Activated CD4-positive, alpha-beta T cell treated with anti-CD3 and anti-CD28 coated beads for 1 hour (primary cell): ENCODE measurements around the gene SIMC1.

Source experiments
- DNase-seq: peaks from one replicate; pipeline ENCODE4 v3.0.0-alpha.2; 2020

SIMC1 gene

DNA sequence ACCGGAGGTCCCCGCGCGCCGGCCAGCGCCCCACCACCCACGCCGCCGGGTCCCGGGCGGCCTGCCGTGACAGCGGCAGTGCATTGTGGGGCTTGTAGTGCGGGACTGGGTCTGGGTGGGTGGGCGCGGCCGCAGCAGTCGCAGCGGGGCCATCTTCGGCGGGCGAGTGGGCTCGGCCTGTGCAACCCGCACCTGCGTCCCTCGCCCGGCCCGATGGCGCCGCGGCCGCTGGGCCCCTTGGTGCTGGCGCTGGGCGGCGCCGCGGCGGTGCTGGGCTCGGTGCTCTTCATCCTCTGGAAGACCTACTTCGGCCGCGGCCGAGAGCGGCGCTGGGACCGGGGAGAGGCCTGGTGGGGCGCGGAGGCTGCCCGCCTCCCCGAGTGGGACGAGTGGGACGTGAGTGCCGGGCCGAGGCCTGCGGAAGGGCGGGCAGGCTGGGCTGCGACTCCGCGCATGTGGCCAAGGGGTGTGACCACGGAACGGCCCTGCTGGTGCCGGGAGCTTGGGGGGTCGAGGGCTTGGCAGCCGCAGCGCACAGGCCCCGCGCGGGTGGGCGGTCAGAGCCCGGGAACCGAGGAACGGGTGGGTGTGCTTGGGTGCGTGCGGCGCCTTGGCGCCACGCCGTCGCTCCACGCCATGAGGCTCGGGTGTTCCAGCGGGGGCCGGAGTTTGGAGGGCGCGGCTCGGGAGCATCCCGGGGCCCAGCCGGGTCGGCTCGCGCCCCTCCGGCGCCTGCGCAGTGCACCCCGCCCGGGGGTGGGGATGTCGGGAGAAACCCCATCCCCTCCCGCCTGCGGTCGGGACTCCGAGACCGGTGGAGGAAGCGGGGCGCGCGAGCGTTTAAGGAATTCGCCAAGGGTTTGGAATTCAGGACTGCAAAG lies 127.4 kb downstream of the SIMC1 start, which contains the start of gene ARL10:
Gene ARL10 (plus strand): TSS at position 137 of the 881 bp plus-strand sequence. CDS start 77 bp downstream, at position 214.
- DNase-seq, result peak; percentile 35

DNA sequence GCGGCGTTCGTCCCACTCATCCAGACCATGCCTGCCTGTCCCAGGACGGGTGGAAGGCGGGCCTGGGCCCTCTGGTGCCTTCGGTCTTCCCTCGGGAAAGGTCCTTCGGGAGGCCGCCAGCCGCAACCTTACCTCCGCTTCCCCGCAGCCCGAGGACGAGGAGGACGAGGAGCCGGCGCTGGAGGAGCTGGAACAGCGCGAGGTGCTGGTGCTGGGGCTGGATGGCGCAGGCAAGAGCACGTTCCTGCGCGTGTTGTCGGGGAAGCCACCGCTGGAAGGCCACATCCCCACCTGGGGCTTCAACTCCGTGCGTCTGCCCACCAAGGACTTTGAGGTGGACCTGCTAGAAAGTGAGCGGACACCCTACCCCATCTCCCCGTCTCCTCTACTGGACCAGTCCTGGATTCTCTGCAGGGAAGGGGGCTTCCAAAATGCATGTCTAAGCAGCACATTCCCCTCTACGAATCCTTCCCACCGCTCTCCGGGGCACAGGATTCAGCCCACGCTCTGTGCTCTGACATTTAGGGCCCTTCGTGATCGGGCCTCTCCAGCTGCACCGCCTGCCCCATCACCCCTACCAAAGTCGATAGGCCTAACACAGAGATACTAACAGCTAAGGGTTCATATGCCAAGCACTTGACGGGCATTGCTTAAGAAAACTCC lies 128.1 kb downstream of the SIMC1 start:
- DNase-seq, result no peak

DNA sequence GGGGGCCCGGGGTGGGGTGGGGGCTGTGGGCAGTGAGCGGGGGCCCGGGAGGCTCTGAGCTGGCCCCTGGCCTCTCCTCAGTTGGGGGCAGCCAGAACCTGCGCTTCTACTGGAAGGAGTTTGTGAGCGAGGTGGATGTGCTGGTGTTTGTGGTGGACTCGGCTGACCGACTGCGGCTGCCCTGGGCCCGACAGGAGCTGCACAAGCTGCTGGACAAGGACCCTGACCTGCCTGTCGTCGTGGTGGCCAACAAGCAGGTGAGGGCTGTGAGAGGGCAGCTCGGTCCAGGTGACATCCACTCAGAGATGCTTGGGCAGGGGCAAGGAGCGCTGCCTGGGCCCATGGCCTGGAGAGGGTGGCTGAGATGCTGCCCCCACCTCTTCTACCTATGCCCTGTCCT lies 130.5 kb downstream of the SIMC1 start:
- no peak for DNase-seq

DNA sequence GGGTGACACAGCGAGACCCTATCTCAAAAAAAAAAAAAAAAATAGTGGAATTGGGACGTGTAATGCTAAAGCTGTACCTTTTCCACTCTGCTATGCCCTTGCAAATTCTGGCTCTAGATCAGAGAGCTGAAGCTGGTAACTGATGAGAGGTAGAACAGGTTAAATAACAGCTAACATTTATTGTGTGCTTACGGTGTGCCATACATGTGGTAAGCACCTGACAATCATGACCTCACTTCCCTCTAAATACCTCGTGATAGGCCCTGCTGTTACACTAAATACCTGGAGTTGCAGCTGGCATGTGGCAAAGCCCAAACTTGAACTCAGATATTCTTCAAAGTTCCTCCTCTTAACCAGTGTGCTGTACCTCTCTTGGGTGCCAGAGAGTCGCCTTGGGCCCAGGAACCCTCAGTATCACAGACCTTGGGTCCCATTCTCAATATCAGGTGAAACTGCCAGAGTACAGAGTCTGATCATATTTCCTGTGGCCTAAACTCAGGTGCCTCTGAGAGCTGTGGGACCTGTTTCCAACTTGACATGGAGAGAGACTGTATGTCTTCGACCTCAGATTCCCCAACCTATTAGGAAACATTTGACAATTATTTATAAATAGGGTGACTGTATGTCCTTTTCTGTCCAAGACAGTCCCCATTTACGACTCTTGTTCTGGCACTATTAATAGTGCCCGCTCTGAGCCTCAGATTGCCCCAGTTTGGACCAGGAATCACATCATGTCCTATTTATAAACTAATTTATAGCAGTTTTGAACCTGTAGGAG lies 131.9 kb downstream of the SIMC1 start:
- no peak for DNase-seq

DNA sequence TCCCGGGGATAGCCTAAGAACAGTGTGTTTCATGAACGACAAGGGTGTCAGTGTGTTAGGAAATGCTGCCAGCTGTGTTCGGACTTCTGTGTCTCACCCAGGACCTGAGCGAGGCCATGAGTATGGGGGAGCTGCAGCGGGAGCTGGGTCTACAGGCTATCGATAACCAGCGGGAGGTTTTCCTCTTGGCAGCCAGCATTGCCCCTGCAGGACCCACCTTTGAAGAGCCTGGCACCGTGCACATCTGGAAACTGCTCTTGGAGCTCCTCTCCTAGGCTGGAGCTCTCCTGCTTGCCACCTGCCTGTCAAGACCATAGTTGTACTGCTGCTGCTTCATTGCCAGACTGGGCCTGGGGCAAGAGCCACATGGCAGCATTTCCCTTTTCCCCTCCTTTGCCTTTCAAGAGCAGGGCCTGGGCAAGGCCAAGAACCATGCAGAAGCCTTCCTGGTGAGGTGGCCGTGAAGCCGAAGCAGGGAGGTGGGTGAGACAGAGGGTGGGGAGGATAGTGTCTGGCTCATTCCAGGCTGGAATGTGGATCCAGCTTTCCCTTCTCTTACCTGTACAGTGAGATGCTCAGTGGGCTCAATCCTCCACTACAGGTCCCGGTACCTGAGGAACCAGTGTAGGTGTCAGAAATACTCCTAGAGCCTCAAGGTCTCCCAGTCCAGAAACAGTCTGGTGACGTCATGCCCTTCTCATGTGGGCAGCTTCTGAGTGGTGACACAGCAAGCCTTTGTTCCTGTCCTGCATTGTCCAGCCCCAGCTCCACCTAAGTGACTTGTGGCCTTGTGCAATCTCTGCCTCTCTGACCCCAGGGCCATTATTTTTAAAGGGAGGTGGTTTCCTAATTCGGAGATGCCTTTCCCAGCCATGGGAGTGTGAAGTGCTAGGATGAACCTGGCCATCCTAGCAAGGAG lies 133.7 kb downstream of the SIMC1 start:
- no peak for DNase-seq

DNA sequence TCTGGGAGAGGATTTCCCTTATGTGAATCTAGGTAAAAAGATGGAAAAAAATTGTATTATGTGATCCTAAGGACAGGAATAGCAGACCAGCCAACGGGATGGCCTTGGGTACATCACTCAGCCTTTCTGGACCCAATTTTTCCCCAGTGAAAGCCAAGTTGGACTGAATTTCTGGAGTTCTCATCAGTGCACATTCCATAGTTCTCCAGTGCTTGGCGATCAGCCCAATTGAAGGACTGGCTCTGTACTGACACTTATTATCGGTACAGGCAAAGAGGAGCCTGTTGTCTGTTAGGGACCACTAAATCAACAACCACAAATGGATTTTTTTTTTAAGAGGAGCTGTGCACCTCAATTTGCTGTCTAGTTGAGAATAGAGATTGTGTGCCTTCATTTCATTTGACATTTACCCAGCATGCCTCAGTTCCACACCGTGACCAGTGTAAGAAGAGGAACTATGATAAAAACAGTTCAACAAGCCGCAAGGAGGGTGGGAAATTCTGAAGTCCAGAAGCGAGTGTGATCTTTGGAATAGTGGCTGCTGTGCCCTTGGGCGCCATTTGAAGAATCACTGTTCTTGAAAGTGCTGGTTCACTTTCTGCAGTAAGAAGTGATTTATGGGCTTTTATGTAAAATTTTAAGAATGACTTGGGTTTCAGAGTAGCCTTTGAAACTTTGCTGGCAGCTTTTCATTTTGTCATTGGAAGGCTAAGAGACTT lies 135.0 kb downstream of the SIMC1 start:
- DNase-seq, result no peak

DNA sequence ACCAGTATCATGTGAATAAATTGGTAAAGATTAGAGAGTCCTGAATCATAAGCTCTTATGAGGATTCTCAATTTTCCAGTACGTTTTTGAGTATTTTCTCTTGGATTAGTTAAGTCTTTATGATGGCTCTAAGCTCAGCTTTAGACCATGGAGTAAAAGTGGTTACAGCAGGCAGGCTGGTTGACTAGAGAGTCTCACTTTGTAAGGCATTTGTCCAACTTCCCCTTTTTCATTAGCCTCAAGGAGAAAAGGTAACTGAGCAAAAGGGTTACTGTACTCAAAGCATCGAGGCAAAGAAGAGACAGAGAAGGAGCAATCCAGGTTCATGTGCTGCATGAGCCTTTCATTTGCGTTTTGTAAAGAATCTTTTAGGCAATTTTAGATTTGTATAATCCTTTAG lies 141.7 kb downstream of the SIMC1 start:
- DNase-seq, result no peak

DNA sequence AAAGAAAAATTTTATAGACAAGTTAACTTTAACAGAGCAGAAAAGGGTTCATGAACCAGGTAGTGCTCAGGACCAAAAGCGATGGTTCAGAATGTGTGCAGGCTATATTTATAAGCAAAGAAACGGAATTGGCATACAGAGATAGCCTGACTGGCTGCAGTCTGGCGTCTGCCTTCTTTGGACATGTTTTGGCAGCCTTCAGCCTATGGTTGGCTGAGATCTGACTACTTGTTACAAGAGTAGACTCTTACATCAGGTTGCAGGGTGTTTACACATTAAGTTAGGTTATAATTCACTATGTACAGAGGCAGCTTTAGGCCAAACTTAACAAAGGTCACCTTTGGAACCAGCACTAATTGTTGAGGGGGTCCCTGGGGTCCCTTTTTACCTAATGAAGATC lies 143.2 kb downstream of the SIMC1 start:
- no peak for DNase-seq

DNA sequence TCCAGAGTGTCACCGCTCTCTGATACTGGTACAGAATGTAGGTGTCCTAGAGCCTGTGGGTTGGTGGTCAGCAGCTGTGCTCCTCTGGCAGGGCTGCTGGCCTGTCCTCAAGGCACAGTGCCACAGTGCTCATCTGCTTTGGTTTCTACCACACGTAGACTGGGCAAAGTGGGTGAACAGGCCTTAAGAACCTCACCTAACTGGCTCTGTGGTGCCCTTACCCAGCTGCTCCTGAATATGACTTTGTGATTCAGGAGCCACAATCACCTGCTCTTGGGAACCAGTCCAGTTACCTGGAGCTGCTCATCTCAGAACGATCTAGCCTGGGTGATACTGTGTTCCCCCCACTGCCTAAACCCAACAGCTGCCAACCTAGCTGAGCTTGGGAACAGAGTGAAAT lies 143.8 kb downstream of the SIMC1 start:
- no peak for DNase-seq

DNA sequence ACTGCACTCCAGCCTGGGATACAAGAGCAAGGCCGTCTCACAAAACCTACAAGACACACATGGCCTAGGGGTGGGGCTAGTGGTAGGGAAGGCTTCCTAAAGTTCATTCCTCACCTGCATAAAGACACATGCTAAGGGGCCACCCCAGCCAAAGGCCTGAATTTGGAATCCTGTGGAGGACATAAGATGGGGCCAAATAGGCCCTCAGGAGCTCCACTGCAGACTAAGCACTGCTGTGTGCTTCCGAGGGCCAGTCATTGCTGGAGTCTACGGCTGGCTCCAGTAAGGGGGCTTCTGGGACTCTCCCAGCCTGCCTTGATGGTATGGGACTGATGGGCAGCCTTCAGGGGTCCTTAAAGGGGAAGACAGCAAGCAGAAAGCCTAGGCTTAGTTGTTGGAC lies 144.5 kb downstream of the SIMC1 start:
- no peak for DNase-seq

DNA sequence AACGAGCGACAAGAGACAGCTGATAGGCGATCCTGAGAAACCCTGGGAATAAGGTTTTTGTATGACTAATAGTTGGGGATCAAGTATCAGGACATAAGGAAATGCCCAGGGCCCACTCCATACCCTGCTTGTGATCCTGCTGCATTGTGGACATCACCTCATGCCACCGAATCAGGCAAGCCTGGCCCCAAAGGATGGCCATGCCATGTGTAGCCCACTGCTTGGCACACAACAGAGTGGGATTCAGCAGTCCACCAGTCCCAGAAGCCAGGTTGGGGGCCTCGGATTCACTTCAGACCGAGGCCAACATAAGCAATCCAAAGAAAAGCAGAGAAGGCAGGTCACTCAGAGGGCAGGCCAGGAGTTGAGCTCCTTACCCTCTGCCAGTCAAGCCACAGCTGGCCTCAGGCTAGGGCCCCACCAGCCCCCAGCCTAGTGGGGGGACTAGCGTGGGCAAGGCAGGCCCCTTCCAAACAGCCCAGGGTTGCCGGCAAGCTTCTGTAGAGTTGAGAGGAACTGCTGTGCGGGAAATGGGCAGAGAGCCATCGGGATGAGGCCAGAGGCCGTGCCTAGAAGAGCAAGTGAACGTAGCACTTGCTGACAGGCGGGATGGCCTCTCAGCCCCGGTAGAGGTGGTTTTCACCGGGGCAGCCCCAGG lies 145.2 kb downstream of the SIMC1 start:
- no peak for DNase-seq

DNA sequence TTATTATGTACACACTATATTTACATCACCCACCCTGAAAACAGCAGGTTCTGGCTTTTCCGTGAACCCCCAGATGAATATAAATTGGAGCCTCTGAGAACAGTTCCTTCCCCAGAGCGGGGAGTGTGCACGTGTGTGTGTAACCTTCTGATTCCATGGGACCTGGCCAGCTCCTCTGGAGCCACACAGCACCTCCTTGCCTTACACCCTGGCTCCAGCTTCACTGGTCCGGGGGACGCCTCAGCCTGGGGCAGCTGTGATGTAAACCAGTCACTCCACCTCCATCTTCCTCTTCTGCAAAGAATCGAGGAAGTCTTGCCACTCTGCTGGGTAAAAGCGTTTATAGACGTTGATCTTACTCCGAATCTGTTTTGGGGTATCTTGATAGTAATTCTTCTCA lies 145.7 kb downstream of the SIMC1 start:
- no peak for DNase-seq

DNA sequence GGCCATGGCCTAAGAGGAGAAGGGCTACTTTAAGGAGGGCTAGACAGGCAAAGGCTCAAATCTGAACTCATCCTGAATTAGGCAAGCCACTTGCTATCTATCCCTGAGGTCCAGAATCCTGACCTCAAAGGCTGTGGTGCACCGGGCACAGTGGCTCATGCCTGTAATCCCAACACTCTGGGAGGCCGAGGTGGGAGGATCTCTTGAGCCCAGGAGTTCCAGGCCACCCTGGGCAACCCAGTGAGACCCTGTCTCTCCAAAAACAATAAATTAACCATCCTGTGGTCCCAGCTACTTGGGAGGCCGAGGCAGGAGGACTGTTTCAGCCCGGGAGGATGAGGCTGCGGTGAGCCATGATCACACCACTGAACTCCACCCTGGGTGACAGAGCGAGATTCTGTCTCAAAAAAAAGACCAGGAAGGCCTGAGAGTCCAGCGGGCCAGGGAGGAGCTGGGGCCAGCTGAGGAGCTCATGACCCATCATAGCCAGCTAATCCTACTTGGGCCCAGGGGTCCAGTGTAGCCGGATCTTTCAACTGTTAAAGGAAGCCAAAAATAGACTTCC lies 146.2 kb downstream of the SIMC1 start:
- DNase-seq, result no peak

DNA sequence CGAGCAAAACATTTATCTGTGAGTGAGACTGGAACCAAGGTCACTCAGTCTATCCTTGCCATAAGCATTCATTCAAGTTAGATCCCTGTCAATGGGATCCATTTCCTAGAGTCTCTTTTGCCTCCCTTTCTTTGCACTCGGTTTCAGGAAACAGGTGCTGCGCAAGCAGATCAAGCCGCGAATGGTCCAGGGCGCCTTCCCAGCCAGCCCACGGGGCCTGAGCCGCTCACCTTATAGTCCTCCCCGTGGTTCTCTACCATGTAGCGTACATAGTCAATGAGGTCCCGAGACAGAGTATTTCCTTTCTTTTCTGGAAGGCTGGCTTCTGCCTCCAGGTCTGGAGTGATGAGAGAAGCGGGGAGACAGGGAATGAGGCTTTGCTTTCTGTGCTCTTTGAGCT lies 146.8 kb downstream of the SIMC1 start:
- no peak for DNase-seq

DNA sequence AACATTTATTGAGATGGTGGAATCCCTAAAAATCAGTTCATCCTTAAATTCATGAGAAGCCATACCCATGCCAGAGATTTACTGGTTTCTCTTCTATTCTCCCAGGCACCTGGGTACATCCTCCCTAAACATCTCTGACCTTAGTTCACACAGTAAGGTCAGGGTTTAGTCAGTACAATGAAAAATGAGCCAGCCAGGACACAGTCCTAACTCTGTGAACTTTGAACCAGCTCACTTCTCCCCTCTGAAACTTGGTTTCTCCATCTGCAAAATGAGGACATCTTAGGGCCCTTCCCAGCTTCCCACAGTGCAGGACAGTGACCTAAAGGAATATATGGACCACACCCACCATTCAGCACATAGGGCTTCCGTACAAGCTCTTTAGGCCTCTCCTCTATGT lies 148.3 kb downstream of the SIMC1 start:
- DNase-seq, result no peak

DNA sequence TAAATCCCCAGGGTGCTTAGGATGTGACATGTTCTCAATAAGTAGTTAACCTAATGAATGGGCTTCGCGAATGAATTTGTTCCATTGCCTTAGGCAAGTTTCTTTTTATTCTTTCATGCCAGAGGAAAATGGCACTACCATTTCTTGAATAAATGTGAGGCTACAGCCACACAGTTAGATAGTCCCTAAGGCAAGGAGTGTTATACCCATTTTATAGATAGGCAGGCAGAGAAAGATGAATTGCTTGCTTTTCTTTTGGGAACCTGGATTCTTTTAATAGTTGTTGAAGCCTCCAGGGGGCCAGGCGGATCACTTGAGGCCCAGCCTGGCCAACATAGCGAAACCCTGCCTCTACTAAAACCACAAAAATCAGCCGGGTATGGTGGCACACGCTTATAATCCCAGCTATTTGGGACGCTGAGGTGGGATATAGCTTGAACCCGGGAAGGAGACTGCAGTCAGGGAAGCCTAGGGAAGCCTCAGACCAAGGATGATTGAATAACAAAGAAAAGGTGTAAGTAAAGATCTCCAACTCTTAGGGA lies 149.2 kb downstream of the SIMC1 start:
- DNase-seq, result no peak

DNA sequence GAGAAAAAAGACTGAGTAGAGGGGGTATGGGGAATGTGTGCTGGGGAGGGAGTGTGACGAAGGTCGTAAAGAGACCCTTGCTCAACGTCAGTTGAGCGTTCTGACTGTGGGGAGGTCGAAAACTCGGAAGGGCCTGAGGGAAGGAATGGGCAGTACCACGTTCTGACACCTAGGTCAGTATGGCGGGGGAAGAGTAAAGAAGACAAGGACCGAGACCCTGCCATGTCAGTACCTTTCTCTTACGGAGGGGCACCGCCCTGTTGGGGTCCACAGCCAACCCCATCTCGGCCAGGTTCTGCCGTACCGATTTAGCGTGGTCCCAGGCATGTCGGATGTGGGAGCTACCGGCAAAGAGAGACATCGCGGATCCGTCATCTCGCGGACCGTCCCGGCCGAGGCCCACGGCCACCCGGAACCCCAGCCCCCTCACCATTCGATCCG lies 149.8 kb downstream of the SIMC1 start:
- DNase-seq, result no peak

DNA sequence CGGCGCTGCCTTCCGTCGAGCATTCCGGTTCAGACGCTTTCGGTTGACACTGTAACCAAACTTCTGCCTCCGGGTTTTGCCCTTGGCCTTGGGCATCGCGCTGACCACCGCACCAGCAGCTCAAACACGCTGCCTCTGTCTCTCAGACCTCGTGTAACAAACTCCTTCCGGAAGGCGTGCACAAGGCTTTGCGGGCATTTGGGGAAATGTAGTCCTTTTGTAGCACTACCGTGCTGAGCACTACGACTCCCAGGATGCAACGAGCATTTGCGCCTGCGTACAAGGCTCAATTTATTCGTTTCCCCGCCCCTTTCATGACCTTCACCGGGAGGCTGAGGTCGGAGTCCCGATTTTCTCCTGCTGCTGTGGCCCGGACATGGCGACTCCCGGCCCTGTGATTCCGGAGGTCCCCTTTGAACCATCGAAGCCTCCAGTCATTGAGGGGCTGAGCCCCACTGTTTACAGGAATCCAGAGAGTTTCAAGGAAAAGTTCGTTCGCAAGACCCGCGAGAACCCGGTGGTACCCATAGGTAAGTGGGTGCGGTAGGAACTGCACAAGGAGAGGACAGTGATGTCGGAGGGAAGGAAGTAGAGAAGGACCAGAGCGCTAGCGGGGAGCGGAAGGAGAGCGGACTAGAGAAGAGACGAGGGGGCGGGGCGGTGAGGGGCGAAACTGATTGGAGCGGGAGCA lies 150.4 kb downstream of the SIMC1 start, which contains the start of the genes HIGD2A and NOP16:
Gene HIGD2A (plus strand): TSS at position 308 of the 691 bp plus-strand sequence. CDS start 69 bp downstream, at position 377.
Gene NOP16 (minus strand): TSS at position 155 of the 691 bp plus-strand sequence. CDS start 59 bp downstream, at position 96.
- DNase-seq, result peak; percentile 98
